ENCODE measurements around the gene SORCS2. TPM values are rescaled to one million over a fixed set of nuclear protein-coding genes. Genes with fewer than 3 reads are reported as not detected.

Gene SORCS2
- total and polyA plus RNA-seq, 2 of the 4 experiments (the other 2 are of a cell fraction), result 0.36 to 0.62 TPM

- H2BK15ac ChIP-seq (ENCODE audit: low read depth, low read length), result no peak overlapping the region
- H2BK5ac ChIP-seq (ENCODE audit: low read depth, low read length, poor library complexity, severe bottlenecking), result no peak overlapping the region
- H3K23ac ChIP-seq (ENCODE audit: low read depth, low read length), result no peak overlapping the region
- dilution Hi-C loops (cut with HindIII; ENCODE audit: low sequenced_read_pairs, unreplicated experiment) (no loop called here), intact Hi-C loops (cut with micrococcal nuclease) (no loop called here), in situ Hi-C loops (cut with MboI; ENCODE audit: low sequenced_read_pairs) (no loop called here)
- H3K79me1 ChIP-seq (ENCODE audit: low read depth in 1 of 2, low read length in 2 of 2), result no peaks in the 10 kb centered on the region
- H3K4me1 ChIP-seq (ENCODE audit: control insufficient read depth, insufficient read depth, low read length), result peaks cover 3% of the 10 kb centered on the region
- ChIA-PET POLR2A (ENCODE audit: unreplicated experiment) (no interaction called here), CTCF (no interaction called here)
- no peak overlapping the region for H3K4me3 ChIP-seq (ENCODE audit: insufficient read depth, low read depth, low read length)
- H3K14ac ChIP-seq (replicated peaks; ENCODE audit: low read depth, low read length), result no peak overlapping the region
- no peak overlapping the region for H2AK9ac ChIP-seq (replicated peaks; ENCODE audit: low read depth, low read length, poor library complexity)
- H3K56ac ChIP-seq (ENCODE audit: extremely low read depth, insufficient read depth, low read length), result no peak overlapping the region
- H2AFZ ChIP-seq (replicated peaks; ENCODE audit: low read length, poor library complexity), result no peak overlapping the region
- WGBS, 2 experiments (ENCODE audit: extremely low coverage in 2 of 2, insufficient read length in 1 of 2), result no CpG with 5 or more reads among the region's 1 CpG
- H3K9ac ChIP-seq (ENCODE audit: low read depth, low read length), result no peak overlapping the region
- H4K8ac ChIP-seq (ENCODE audit: low read depth in 2 of 2, low read length in 2 of 2), result no peak overlapping the region
- no peak overlapping the region for H4K5ac ChIP-seq (ENCODE audit: low read depth, low read length)
- no peak overlapping the region for H3K4me2 ChIP-seq (ENCODE audit: low read depth, low read length)
- ATAC-seq (ENCODE audit: low read depth) (no peak), DNase-seq (no peak)
- H2AK5ac ChIP-seq (ENCODE audit: low read depth, low read length), result no peak overlapping the region
- no peak overlapping the region for H3K18ac ChIP-seq (ENCODE audit: low read depth, low read length)
- no peak overlapping the region for H2BK20ac ChIP-seq (ENCODE audit: low read depth, low read length)
- peaks cover 16% of the 10 kb centered on the region for H3K9me3 ChIP-seq (ENCODE audit: control insufficient read depth, insufficient read depth, low read length)
- no peak overlapping the region for H2BK120ac ChIP-seq (ENCODE audit: low read depth, low read length)
- H3K9me1 ChIP-seq (ENCODE audit: insufficient read depth, low read length), result no peaks in the 10 kb centered on the region
- no peak overlapping the region for H3K27ac ChIP-seq (ENCODE audit: insufficient read depth, low read length)
- no TSS peak for BruUV-seq (replicated peaks)
- no peak overlapping the region for H4K91ac ChIP-seq (ENCODE audit: insufficient read depth, low read depth, low read length)
- no peaks in the 10 kb centered on the region for H3K36me3 ChIP-seq (ENCODE audit: control insufficient read depth, insufficient read depth, low read length)
- H4K20me1 ChIP-seq (ENCODE audit: insufficient read depth, low read length), result no peaks in the 10 kb centered on the region
- TF ChIP-seq RAD21 (IDR thresholded peaks at IDR 0.05; ENCODE audit: low read length), result no peak
- no peak for TF ChIP-seq POLR2A (IDR thresholded peaks at IDR 0.05; ENCODE audit: low read depth, low read length)
- no peak for TF ChIP-seq RFX5 (IDR thresholded peaks at IDR 0.05; ENCODE audit: low read depth, low read length)
- TF ChIP-seq, protein P1, sequence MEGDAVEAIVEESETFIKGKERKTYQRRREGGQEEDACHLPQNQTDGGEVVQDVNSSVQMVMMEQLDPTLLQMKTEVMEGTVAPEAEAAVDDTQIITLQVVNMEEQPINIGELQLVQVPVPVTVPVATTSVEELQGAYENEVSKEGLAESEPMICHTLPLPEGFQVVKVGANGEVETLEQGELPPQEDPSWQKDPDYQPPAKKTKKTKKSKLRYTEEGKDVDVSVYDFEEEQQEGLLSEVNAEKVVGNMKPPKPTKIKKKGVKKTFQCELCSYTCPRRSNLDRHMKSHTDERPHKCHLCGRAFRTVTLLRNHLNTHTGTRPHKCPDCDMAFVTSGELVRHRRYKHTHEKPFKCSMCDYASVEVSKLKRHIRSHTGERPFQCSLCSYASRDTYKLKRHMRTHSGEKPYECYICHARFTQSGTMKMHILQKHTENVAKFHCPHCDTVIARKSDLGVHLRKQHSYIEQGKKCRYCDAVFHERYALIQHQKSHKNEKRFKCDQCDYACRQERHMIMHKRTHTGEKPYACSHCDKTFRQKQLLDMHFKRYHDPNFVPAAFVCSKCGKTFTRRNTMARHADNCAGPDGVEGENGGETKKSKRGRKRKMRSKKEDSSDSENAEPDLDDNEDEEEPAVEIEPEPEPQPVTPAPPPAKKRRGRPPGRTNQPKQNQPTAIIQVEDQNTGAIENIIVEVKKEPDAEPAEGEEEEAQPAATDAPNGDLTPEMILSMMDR (conservative IDR thresholded peaks at IDR 0.05; ENCODE audit: low read depth, low read length), result no peak
- H3K4ac ChIP-seq (ENCODE audit: low read depth, low read length), result no peak overlapping the region
- H3K27me3 ChIP-seq (ENCODE audit: control insufficient read depth, insufficient read depth, low read length), result no peaks in the 10 kb centered on the region
Measured at GRCh38 chr4:7553280-7553679, 360.9 kb downstream of the SORCS2 start.
